NCI-H2029 treated with DMSO at 0.1 percent for 48 hours (cell line): Measurements from ENCODE around the gene TMEM91.
A peak's percentile ranks its signal among the peaks of the same experiment; 100 is the strongest.

Source experiments
- DNase-seq: peaks from one replicate; lab custom pipeline; 2025; lab: John Stamatoyannopoulos, UW

Gene TMEM91

DNA sequence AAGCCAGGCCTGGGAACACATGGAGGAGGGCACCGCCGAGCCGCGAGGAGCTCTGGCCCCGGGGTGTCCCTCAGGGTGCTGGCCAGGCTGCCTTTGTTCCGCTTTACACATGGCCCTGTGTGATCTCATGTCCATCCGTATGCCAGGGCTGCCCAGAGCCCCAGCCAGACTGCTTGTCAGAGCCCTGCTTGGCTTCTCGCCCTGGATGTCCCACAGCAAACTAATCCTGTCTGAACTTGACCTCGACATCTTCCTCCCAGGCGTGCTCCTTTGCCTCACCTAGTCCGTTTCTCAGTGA is 35.6 kb downstream of the TMEM91 start:
- no peak for DNase-seq

DNA sequence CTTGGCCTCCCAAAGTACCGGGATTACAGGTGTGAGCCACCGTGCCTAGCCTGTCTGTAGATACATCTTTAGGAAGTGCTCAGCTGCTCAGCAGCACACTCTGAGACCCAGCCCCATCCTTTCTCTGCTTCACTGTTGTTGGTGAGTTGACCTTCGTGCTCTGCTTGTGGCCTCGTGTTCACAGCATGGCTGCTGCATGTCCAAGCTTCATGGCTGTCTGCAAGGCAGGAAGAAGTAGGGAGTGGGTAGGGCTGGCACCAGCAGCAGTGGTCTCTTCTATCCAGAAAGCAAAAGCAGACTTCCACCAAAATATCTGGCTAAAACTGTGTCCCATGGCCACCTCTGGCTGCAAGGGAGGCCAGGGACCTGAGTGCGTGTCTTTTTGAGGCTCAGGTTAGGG is 36.6 kb downstream of the TMEM91 start:
- DNase-seq = no peak

DNA sequence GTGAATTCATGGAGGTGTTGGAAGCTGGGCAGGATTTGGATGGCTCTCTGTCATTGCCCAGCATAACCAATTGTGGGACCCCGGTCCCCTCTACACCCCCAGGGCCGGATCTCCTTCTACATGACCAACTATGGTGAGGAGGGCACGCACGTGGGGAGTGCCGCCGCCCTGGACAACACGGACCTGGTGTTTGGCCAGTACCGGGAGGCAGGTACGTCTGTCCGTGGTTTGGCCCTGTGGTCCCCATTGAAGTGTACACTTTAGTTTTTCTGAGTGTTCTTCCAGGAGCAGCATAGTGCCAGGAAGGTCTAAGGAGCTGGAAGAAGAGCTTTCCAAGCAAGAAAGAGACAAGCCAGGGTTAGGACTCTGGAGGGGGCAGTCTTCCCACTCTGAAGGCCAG is 37.6 kb downstream of the TMEM91 start:
- DNase-seq = no peak

DNA sequence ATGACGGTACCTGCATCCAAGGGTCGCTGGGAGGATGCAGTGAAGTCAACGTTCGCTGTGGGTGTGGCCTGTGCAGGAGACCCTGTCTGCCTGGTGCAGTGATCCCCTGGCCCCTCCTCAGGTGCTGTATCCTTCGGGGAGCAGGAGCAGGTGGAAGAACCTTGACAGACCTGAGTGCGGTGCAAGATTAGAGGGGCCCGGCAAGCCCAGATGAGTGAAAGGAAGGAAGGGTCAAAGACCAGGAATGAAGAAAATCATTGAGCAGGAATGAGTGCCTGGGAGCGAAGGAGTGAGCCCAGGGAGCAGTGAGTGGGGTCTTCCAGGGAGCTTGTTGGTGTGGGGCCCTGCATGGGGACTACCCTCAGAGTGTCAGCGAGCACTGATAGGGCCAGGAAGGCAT is 38.1 kb downstream of the TMEM91 start:
- no peak for DNase-seq

DNA sequence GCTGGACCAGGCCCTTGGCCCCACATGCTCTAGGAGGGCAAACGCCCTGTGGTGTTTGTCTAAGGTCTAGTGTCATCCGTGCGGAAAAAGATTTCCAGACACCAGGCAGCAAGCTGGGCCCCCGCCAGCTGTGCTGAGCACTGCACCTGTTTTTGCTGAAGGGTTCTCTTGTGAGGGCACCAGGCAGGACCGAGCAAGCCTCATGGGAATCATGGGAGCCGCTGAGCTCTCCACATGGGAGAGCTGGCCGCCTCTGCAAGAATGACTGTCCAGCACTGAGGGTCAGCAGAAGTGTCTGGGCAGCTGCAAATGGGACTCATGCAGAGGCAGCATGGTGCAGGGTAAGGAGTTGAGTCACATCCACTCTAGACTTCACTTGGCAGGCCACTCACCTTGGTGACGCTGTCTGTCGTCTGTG is 38.8 kb downstream of the TMEM91 start:
- peak; percentile 90 for DNase-seq

DNA sequence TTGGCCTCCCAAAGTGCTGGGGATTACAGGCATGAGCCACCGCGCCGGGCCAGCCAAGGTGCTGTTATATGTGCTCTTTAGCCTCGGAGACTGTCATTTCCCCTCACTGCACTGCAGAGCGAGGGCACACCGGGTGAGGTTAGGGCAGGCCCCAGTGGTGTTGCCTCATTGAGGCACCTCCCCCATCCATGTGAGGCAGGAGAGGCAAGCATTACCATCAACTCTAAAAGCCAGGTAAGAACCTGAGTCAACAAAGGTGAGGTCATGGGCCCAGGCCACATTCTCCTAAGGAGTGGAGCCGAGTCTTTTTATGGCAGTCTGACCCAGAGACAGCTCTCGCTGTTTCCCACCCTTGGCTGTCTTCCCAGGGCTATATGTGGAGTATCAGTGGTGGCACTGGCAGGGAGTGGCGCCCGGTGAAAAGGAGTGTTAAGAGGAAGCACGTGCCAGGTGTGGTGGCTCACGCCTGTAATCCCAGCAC is 39.9 kb downstream of the TMEM91 start:
- DNase-seq = peak; percentile 92

DNA sequence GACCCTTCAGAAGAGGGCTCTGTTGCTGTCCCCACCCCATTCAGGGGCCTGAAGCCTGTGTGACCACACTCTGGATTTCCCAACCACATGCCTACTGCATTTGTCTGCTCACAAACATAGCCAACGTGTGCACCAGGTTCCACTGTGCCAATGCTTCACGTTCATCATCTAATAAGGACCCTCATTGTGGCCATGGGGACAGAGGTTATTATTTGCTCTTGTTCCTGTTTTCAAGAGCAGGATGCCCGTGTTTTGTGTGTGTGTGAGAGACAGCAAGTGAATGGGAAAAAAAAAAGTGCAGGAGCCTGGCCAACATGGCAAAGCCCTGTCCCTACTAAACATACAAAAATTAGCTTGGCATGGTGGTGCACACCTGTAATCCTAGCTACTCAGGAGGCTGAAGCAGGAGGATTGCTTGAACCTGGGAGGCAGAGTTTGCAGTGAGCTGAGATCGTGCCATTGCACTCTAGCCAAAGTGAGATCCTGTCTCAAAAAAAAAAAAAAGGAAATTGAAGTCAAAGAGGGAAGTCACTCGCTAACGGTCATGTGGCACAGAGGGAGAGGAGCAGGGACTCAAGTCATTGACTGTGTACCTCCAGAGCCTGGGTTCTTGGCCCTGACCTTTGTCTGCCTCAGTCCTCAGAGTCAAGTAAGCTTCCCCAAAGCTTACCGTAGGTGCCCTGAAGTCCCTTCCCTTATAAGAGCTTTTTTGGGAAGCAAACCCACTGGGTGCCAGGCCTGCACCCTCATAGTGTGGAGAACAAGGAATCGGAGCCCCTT is 44.0 kb downstream of the TMEM91 start:
- peak; percentile 46 for DNase-seq

DNA sequence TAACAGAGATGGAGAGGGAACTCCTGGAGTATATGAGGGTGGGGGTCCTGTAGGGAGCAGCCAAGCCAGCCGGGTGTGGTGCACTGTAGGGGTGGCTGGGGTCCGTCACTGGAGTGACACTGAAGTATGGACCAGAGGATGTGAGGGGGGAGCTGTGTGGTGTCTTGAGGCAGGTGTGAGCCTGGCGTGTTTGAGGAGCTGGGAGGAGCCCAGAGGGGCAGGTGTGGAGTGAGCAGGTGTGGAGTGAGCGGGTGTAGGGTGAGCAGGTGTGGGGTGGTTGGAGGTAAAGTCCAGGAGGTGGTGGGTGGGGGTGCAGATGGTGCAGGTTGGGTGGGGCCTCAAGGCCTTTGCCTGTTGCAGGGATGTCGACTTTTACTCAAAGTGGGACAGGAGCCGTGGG is 45.0 kb downstream of the TMEM91 start:
- peak; percentile 60 for DNase-seq

DNA sequence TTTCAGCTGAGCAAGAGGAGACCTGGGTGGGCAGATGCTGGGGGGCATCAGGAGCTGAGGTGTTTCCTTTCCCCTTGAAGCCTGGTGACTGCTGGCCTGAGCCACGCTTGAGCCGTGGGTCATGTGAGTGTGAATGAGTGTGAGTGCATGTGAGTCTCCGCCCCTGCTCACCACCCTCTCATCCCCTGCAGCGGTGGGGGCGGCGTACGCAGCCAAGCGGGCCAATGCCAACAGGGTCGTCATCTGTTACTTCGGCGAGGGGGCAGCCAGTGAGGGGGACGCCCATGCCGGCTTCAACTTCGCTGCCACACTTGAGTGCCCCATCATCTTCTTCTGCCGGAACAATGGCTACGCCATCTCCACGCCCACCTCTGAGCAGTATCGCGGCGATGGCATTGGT is 45.6 kb downstream of the TMEM91 start:
- no peak for DNase-seq

DNA sequence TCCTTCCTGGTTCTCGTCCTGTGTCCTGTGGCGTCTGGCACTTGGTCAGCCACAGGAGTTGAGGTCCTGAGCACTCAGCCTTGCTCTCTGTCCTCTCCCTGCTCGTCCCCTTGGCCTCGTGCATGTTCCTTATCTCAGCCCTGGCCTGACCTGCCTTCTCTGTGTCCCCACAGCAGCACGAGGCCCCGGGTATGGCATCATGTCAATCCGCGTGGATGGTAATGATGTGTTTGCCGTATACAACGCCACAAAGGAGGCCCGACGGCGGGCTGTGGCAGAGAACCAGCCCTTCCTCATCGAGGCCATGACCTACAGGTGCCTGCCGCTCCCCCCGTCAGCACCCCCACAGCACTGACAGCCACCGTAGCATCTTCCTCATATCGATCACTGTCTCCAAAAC is 46.1 kb downstream of the TMEM91 start:
- no peak for DNase-seq

DNA sequence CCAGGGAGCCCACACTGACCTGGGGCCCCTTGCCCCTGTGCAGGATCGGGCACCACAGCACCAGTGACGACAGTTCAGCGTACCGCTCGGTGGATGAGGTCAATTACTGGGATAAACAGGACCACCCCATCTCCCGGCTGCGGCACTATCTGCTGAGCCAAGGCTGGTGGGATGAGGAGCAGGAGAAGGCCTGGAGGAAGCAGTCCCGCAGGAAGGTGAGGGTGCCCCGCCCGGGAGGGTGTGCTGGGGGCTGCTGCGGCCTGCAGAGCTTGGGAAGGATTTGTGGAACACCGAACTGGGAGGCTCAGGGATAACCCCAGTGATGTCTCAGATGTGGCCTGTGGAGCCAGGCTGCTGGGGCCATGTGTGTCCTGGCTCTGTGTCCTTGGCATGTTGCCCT is 46.6 kb downstream of the TMEM91 start:
- DNase-seq = no peak

DNA sequence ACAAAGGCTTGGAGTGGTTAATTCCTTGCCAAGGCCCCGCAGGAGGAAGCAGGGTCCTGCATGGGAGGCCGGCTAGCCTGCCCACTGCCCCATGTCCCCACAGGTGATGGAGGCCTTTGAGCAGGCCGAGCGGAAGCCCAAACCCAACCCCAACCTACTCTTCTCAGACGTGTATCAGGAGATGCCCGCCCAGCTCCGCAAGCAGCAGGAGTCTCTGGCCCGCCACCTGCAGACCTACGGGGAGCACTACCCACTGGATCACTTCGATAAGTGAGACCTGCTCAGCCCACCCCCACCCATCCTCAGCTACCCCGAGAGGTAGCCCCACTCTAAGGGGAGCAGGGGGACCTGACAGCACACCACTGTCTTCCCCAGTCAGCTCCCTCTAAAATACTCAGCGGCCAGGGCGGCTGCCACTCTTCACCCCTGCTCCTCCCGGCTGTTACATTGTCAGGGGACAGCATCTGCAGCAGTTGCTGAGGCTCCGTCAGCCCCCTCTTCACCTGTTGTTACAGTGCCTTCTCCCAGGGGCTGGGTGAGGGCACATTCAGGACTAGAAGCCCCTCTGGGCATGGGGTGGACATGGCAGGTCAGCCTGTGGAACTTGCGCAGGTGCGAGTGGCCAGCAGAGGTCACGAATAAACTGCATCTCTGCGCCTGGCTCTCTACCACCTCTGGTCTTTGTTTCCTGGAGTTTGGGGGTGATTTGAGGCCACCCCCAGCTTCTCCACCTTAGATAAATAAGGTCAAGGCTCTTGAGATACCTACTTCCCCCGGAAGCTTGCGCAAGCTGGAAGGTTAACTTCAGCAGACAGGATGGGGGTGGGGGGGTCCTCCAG is 48.2 kb downstream of the TMEM91 start:
- DNase-seq = no peak

DNA sequence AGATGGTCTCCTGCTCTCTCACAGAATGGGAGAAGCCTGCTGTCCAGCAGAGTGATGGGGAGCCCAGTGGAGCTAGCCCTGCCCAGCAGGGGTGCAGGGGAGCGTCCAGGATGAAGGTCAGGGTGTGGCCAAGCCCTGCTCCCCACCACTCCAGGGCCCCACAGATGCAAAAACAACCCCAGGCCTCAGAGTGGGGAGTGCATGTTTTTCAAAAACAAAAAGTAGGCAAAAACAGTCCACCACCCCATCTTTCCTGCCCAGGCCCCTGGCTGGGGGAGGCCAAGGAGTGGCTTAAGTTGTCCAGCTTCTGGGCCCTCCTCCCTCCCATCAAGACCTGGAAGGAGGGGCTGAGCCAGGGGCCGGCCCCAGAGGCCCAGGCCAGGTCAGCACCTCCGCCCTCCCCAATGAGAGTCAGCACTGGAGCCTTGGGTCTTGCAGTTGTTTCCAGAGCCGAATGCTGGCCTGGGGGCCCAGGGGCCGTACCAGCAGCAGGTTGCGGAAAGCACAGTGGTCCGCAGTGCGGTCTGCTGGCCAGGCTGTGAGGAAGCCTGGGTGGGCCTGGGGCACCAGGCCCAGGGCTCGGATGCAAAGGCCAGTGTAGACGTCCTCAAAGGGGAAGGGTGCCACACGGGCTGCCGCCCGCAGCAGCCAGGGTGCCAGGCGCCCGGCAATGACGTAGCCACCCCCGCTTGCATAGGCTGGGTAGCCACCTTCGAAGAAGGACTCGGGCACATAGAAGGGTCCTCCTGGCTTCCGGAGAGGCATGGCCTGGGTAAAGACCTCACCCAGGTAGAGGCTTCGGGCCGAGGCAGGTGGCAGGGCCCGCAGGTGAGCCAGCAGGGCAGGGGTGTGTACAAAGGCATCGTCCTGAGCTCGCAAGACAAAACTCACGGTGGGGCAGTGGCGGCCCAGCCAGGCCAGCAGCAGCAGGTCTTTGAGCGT is 49.1 kb downstream of the TMEM91 start:
- no peak for DNase-seq

DNA sequence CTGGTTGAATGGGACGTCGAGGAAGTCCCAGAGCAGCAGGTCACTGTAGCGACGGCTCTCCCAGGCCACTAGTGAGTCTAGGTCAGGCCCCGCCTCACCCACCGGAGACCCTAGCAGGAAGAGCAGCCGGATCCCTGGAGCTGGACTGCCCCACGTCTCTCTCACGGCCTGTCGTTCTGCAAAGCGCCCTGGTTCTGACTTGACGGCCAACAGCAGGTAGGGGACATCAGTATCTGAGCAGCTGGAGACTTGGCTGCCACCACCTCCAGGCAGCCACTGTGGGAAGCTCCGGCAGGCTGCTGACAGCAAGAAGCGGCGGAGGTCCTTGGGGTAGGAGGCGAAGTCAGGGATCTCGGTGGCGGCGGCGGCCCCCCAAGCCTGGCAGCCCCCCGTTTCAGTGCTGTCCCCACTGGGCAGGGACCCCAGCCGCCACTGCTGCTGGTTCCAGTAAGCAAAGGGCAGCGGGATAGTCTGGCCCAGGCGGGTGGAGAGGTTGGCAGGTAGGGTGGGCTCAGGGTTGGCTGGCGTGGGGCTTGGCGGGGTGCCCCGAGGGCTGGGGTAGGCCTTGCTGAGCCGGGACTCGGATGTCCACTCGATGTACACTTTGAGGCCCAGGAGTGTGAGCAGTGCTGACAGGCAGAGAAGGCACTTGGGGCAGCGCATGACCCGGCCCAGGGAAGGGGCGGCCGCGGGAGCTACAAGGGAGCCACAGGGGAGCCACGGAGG is 49.9 kb downstream of the TMEM91 start:
- no peak for DNase-seq

DNA sequence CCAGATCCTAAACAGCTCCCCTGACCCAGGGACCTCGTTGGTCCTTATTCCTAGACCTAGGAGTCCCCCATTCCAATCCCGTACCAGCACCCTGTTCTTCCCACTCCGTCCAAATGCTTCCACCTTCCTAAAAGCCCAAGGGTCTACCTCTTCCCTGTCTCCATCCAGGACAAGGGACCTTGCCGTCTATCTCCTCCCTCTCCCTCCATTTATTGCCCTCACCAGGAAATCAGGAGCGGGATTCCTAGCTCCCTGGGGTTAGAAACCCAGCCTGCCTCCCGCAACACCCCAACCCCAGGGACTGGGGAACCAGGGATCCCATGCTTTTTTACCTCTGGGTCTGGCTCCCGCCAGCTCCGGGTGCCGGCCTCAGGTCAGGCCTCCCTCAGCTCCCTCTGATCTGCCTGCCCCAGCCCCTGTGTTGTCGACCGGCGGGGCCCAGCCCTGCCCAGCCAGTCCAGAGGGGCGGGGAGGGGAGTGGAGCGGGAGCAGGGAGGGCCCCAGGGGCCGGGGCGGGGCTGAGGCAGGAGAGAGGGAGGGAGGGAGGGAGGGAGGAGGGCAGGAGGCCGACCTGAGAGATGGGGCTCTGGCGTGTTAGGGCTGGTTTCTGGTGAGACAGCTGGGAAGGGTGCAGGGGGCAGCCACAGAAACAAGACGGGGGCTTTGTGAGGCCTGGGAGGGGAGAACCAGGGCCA is 50.8 kb downstream of the TMEM91 start, which contains the start of gene B3GNT8:
Gene B3GNT8 (minus strand): TSS at position 423 of the 695 bp plus-strand sequence. CDS start 596 bp downstream, outside the sequence.
- peak; percentile 34 for DNase-seq

DNA sequence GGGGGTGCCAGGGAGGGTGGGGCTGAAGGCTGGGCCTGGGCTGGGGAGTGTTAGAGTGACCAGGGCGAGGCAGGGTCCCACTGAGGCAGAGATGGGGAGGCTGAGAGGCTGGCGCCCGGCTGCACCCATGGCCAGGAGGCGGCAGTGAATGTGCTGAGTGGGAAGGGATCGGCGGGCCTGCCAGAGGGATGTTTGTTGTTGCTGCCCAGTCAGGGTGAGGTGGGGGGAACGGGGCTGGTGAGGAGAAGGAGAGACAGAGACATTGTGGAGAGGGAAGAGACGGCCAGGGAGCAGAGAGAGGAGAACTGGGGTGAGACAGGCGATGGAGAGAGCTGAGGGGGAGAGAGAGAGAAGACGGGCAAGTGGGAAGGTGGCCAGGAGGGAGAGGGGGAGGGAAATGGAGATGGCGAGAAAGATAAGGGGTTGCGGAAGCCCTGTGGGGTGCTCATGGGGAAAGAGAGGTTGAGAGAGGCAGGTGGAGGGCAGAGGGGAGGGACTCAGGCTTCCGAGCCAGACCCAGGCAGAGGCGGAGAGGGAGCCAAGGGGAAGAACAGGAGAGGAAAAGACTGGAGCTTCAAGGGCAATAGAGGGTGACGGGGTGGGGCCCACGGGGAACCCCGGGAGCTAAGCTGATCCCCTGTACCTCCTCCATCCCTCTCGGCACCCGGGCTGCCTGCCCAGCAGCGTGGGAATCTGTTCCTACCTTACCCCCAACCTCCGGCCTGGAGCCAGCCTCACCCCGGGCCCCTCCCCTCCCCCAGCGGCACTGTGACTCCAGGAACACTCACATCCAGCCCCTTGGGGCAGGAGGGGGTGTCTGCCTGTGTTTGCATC is 51.5 kb downstream of the TMEM91 start:
- peak; percentile 30 for DNase-seq

DNA sequence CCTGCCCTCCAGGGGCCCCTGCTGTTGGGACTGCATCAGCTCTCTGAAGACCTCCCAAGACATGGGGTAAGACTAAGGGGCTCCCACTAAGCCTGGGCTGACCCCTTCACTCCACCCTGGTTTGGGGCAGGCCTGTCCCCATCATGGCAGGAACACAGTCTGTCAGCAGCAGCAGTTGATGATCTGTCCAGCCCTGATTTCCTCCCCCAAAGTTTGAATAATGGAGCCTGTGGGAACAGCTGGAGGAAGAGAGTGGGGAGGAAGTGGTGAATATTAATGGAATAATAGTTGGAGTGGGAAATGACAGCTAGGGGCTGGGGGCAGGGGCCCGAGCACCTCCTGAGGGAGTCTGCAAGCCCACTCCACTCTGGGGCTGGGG is 52.1 kb downstream of the TMEM91 start:
- DNase-seq = no peak

DNA sequence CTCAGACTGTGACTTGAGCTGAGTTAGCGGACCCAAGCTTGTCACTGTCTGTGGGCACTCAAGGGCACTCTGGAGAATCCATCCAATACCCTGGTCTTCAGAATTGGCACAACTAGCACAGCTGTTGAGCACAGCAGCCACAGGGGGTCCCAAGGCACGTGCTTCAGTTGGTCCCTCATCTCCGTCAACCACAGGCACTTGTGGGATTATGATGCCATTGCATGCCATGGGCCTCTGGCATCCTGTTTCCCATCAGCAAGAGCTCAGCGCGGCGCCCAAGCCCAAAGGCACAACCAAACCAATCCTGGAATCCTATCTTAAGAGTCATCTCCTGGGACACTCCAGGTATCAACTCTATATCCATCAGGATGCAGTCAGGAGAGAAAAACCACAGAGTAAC is 54.6 kb downstream of the TMEM91 start:
- no peak for DNase-seq

DNA sequence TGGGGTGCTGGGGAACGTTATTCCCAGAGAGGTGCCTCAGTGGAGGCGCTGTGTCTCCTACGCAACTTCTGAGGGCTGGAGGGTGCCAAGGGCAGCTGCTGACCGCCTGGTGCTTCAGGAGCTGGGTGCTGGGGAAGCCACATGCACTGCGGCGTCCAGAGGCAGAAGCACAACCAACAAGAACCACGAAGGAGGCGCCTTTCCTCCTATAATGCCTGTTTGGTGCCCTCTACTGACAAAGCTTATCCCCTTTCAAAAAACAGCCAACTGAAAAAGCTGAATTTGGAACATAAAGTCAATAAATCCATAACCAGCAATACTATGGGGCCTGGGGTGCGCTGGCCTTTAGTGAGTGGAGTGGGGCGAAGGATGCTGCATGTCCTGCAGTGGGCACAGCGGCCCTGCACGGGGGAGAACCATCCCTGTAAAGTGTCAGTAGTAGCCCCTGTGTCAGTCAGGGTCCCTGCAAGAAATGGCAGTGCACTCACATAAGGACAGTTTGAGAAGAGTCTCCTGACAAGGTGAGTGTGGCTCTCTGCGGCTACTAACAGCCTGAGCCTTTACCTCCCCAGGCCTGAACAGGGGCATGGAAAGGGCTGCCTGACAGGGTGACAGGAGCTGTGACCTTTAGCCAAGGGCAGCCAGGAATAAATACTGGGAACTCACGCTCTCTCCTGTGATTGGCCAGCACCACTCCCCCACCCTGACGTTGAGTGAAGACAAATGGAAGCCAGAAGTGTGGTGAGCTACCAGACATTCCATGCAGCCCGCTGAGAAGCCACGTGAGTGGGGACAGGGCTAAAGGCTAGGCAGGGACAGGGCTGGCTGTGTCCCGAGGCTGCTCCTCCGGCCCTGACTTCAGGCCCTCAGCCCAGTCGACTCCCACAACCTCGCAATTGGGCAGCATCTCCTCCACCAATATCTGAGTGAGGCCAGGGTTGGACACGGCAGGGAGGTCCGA is 55.4 kb downstream of the TMEM91 start:
- DNase-seq = no peak
